Heart right ventricle (tissue), 16 donors: Measurements from ENCODE around the gene STAT6. TPM values are rescaled to one million over a fixed set of nuclear protein-coding genes. Genes with fewer than 3 reads are reported as not detected.
A peak's percentile ranks its signal among the peaks of the same experiment; 100 is the strongest.

ENCODE experiments used
- ATAC-seq, 8 donors: fragments of 200-7000 bp; cut with Tn5 transposase; one replicate each; pipeline ENCODE4 v1.9.1; 2020; ENCODE audit warnings: mild to moderate bottlenecking in 8 of 8, moderate library complexity in 8 of 8, moderate number of reproducible peaks in 1 of 8
- DNase-seq, 2 donors: peaks; one replicate each; pipeline ENCODE4 v3.0.0-alpha.2; 2020
- H3K27ac ChIP-seq, 10 donors: fragments of 200-600 bp; sonication (generic) in 2 of 10; one replicate each; pipeline versions ENCODE4 v1.5.0 to v1.8.0; 2020 to 2022; ENCODE audit warnings: mild to moderate bottlenecking in 3 of 10
- H3K27me3 ChIP-seq, 7 donors: fragments of 200-600 bp; one replicate each; pipeline ENCODE4 v1.8.0; 2021 to 2022; ENCODE audit warnings: mild to moderate bottlenecking in 2 of 7
- H3K36me3 ChIP-seq, 9 donors: fragments of 200-600 bp; sonication (generic) in 1 of 9; one replicate each; pipeline versions ENCODE4 v1.5.0 to v1.8.0; 2020 to 2022; ENCODE audit warnings: mild to moderate bottlenecking in 2 of 9
- H3K4me1 ChIP-seq, 9 donors: fragments of 200-600 bp; sonication (generic) in 1 of 9; one replicate each; pipeline versions ENCODE4 v1.5.0 to v1.8.0; 2020 to 2022; ENCODE audit warnings: mild to moderate bottlenecking in 4 of 9
- H3K4me3 ChIP-seq, 10 donors: fragments of 200-600 bp; sonication (generic) in 2 of 10; one replicate each; pipeline versions ENCODE4 v1.5.0 to v1.8.0; 2020 to 2022; ENCODE audit warnings: mild to moderate bottlenecking in 7 of 10, moderate library complexity in 2 of 10
- H3K9me3 ChIP-seq, 11 donors: fragments of 200-600 bp in 10 of 11; sonication (generic) in 2 of 11; one replicate each; pipeline versions ENCODE4 v1.5.0 to v1.8.0; 2013 to 2022; ENCODE audit warnings: mild to moderate bottlenecking in 2 of 11, control low read depth in 1 of 11, moderate library complexity in 1 of 11
- CTCF ChIP-seq, 9 donors: fragments of 200-600 bp; sonication (generic) in 2 of 9; IDR thresholded peaks; one replicate each; pipeline versions ENCODE4 v1.5.0 to v1.8.0; 2021 to 2022; ENCODE audit warnings: antibody characterized with exemption in 9 of 9, mild to moderate bottlenecking in 5 of 9, moderate library complexity in 1 of 9
- WGBS, 2 donors: extraction: QIAGEN DNeasy Blood & Tissue Kit; methylation state at CpG; one replicate each; pipeline ENCODE4 v1.1.7; 2013; ENCODE audit warnings: inconsistent platforms in 1 of 2; 5-methylcytosine and 5-hydroxymethylcytosine counted together
- intact Hi-C, 10 donors: fragments of 100-400 bp; cut with DNase I; formaldehyde crosslinking; loops; one replicate each; pipeline versions ENCODE4 v1.11.1 to v1.14.2; 2022
- polyA plus RNA-seq, 2 donors: library from polyadenylated mRNA; stranded (reverse); fragments of 200-250 nt; gene quantifications; one replicate each; pipeline ENCODE4 v1.2.3, GENCODE V29; 2013
- total RNA-seq, 10 donors: library from RNA; stranded (reverse); fragmentation: NEBNext Ultra II Directional in 3 of 10; extraction: Animal tissue kit (Norgen Biotek cat#: 25700) in 3 of 10; gene quantifications; one replicate each; pipeline versions ENCODE4 v1.2.1 to v1.2.4, GENCODE V29; 2021 to 2023
- donor health status: Arrhythmogenic right ventricular cardiomyopathy.
- donor health status: ischemic (EF 13 %, LVEDD 7.1; RV severe dilation, severe dysfunction).
- donor health status: healthy with polysubstance abuse.
- donor health status: DM: no; HTN: yes; CAD: no.
- donor health status: DM: no; HTN: no; CAD: no.
- donor health status: ischemic (EF 25% LVEDD 6.9; RV normal size, moderate dysfunction).
- donor health status: ischemic (EF 25% LVEDD 5.7; RV mildly dilated, moderate dysfunction).
- donor health status: healthy.
- donor health status: DM: yes; HTN: yes; CAD: no.
- donor health status: Ischemic cardiomyopathy.
- donor health status: ischemic (EF 35%, LVEDD 5.7; RV mildly dilated, moderate dysfunction).
- donor health status: nonischemic (EF 11% LVEDD 7.7; RV severe dilation, severe dysfunction).
- donor health status: DM: yes; HTN: yes; CAD: no.
- donor health status: PGD.
- donor health status: ischemic (EF 29% LVEDD 5.4; RV normal size, mild dysfunction).
- donor health status: nonischemic (EF 23%, LVEDD 6.1; RV moderate dilation, normal function).

STAT6 gene
- total and polyA plus RNA-seq, 12 donors = 23.3 to 77.8 (median 38.0) TPM

DNA sequence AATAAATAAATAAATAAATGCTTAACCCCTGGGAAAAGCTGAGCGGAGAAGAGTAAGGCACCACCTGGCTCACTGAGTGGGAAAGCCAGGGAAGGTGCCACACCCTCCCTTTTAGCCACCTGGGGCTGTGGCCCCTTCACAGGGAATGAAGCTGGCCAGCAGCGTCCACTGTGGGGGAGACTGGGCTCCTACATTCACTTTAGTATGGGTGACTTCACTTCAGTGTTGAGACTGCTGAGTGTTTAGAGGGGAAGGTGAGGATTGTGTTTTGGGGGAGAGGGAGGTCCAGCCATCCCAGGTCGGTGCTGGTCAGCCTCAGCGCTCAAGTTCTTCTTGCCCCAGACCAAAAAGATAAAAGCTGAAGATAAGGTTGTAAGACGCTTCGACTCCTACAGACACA is 20.7 kb downstream of the STAT6 start:
- Histone ChIP-seq H3K27ac (peak overlapping the region; percentile 90 to 100 (median 98)), H3K4me1 (peaks cover 19 to 84% (median 58%) of the 10 kb centered on the region in 9 donors), H3K36me3 (peaks cover 0 to 45% (median 23%) of the 10 kb centered on the region in 9 donors), H3K27me3 (no peaks in the 10 kb centered on the region), H3K4me3 (peak overlapping the region; percentile 65 to 99 (median 88)), H3K9me3 (no peaks in the 10 kb centered on the region)
- no peak for TF ChIP-seq CTCF (IDR thresholded peaks at IDR 0.05)
- WGBS, 2 donors = 54 to 61% methylated on average over 6 of the region's 6 CpGs
- DNase-seq (no peak), ATAC-seq (no peak)
- intact Hi-C loops = loop anchor here in 1 of 10 donors (2.0 kb wide), 1 partner anchor 20 kb away; the partner anchor contains the start of gene STAT6

DNA sequence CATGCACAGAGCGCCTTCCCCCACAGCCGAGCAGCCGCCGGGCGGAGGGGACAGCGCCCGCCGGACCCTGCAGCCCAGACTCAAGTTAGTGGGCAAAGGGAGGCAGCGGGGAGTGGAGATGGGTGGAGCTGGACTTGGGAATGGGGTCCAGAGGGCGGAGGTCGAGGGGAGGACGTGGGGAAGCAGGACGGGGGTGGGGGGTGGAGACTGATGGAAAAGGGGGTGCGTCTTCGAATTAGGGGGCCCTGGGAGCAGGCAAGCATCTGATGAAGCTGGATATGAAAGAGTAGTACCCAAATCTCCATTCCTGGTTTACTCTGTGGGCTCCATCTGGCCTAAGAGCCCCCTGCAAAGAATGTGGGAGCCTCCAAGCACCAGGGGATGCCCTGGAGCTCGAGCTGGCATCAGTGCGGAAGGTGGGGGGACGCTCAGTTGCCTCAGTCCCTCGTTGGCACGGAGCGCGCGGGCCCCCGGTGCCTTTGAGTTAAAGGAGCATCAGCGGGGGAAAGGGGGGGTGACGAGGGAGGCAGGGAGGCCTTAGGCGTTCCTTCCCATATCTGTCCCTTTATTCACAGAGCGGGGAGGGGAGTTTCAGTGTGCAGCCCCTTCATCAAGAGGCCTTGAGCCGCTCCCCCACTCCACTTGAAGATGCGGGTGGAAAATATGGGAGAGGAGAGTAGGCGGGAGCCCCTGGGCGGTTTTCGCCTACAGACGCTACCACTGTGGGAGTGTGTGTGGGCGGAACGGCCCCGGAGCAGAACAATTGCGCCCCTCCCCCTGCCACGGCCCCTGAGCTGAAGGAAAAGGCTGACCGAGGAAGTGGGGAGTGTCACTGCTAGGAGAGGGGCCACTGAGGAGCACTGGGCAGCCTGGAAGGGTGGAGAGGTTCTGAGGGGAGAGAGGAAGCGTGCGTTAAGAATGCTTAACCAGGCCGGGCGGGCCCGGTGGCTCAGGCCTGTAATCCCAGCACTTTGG is 21.6 kb downstream of the STAT6 start:
- H3K27me3 ChIP-seq = no peaks in the 10 kb centered on the region
- 1 to 4% methylated on average over 45 of the region's 45 CpGs for WGBS, 2 donors
- peaks cover 0 to 35% (median 14%) of the 10 kb centered on the region in 9 donors for H3K36me3 ChIP-seq
- peak overlapping the region; percentile 90 to 100 (median 98) for H3K27ac ChIP-seq
- intact Hi-C loops = loop anchor here in 3 of 10 donors (2.0 to 5.0 kb wide), 2 partner anchors 21 to 457 kb away; partner anchors contain the start of genes STAT6 (in 2 of the 3) and BAZ2A (in 1 of the 3)
- peak; percentile 81 to 91 for DNase-seq
- TF ChIP-seq CTCF (IDR thresholded peaks at IDR 0.05) = no peak
- ATAC-seq = peak; percentile 0 to 38 (median 13)
- no peaks in the 10 kb centered on the region for H3K9me3 ChIP-seq
- peak overlapping the region; percentile 65 to 99 (median 88) for H3K4me3 ChIP-seq
- H3K4me1 ChIP-seq = peaks cover 19 to 79% (median 58%) of the 10 kb centered on the region in 9 donors

DNA sequence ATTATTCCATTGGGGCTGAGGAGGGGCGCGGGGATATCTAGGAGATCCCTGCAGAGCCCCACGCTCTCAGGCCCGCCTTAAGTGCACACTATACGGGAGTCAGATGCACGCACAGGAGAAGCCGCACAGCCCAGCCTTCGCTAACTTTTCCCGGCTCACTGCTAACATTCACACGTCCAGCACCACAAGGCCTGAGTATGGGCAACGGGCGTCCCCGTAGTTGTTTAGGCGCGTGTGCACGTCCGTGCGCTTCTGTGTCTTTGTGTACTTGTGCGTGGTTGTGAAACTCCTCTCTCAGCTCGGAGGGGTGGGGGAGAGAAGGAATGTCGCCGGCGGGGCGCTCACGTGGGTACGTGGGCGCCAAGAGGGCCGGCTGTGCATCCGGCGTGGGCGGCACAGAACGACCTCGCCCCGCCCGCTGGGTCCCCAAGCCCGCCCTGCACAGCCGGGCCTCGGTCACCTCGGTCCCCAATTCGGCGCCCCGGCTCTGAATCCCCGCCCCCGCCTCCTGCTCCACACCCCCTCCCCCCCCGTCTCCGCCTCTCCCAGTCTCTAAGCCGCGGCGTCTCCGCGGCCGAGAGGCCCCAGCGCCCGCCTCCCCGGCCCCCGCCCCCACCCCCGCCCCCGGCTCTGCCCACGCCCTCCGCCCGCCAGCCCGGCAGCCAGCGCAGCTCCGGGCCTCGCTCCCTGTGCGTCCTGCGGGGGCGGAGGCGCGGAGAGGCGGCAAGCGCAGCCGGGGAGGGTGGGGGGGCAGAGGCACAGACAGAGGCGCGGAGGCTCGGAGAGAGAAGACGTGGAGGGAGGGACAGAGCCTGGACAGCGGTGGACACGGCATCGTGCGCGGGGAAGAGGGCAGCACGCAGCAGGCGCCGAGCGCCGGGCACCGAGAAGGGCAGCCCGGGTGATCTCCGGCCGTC is 22.6 kb downstream of the STAT6 start, which contains the start of gene NAB2:
Gene NAB2 (plus strand): TSS at position 761 of the 917 bp plus-strand sequence. CDS start 158 bp downstream, outside the sequence.
- Histone ChIP-seq H3K4me1 (peaks cover 19 to 70% (median 52%) of the 10 kb centered on the region in 9 donors), H3K9me3 (no peaks in the 10 kb centered on the region), H3K36me3 (peaks cover 0 to 29% (median 12%) of the 10 kb centered on the region in 9 donors), H3K27ac (peak within 1 kb of the TSS; percentile 91 to 100 (median 99)), H3K4me3 (peak within 1 kb of the TSS; percentile 65 to 99 (median 88)), H3K27me3 (no peaks in the 10 kb centered on the region)
- DNase-seq (peak; percentile 97), ATAC-seq (peak; percentile 76 to 89 (median 80))
- 0% methylated on average over 53 to 91 of the region's 91 CpGs for WGBS, 2 donors
- no peak for TF ChIP-seq CTCF (IDR thresholded peaks at IDR 0.05)
- intact Hi-C loops = loop anchor here in 2 of 10 donors (2.0 to 5.0 kb wide), 2 partner anchors 22 to 456 kb away; partner anchors contain the start of genes BAZ2A (in 1 of the 2) and STAT6 (in 1 of the 2)
